Prostate gland (tissue), 2 donors: Measurements from ENCODE around the gene MFAP3L. TPM values are rescaled to one million over a fixed set of nuclear protein-coding genes. Genes with fewer than 3 reads are reported as not detected.

Experiments used
- DNase-seq: peaks from one replicate; pipeline ENCODE4 v3.0.0-alpha.2; 2019; ENCODE audit warnings: low spot score
- H3K27ac ChIP-seq, 2 donors: fragments of 200-600 bp; sonication (generic); 2 replicates each; pipeline ENCODE4 v1.5.1; 2017 to 2019
- H3K27me3 ChIP-seq: fragments of 200-600 bp; sonication (generic); replicated peaks from 2 replicates; pipeline ENCODE4 v1.5.1; 2019; ENCODE audit not compliant: insufficient read depth
- H3K36me3 ChIP-seq, 2 donors: fragments of 200-600 bp; sonication (generic); 1 replicate in 1 of 2; 2 replicates in 1 of 2; pipeline versions ENCODE4 v1.5.1 to v1.8.1; 2017 to 2019
- H3K4me1 ChIP-seq: fragments of 200-600 bp; sonication (generic); replicated peaks from 2 replicates; pipeline ENCODE4 v1.5.1; 2019
- H3K4me3 ChIP-seq, 2 donors: fragments of 200-600 bp; sonication (generic); 2 replicates each; pipeline ENCODE4 v1.5.1; 2017 to 2019
- H3K9me3 ChIP-seq: fragments of 200-600 bp; sonication (generic); 2 replicates; pipeline ENCODE4 v1.5.1; 2017
- POLR2A ChIP-seq: fragments of 450-650 bp; IDR thresholded peaks from one replicate; pipeline ENCODE4 v1.6.1; 2016; ENCODE audit warnings: antibody characterized with exemption, mild to moderate bottlenecking
- POLR2AphosphoS5 ChIP-seq: sonication (generic); formaldehyde crosslinking; IDR thresholded peaks from one replicate; pipeline ENCODE4 v1.6.1; 2017; ENCODE audit warnings: antibody characterized with exemption
- WGBS: methylation state at CpG from one replicate; pipeline ENCODE4 v1.1.5; 2018; 5-methylcytosine and 5-hydroxymethylcytosine counted together
- intact Hi-C: fragments of 100-400 bp; cut with DNase I; formaldehyde crosslinking; loops from one replicate; pipeline ENCODE4 v1.14.2; 2022
- total RNA-seq, 2 donors: library from RNA; depleted of rRNA; stranded (reverse); fragments of >200 nt; gene quantifications; one replicate each; pipeline ENCODE4 v1.1.0, GENCODE V29; 2016
- TF ChIP-seq, protein P1 (sequence below), 4 experiments: fragments of 200-600 bp in 2 of 4; fragments of 450-650 bp in 2 of 4; sonication (generic) in 2 of 4; IDR thresholded peaks; 1 replicate in 3 of 4; 2 replicates in 1 of 4; pipeline ENCODE4 v1.5.1; 2016 to 2019; ENCODE audit warnings: antibody characterized with exemption in 4 of 4, mild to moderate bottlenecking in 2 of 4, moderate library complexity in 2 of 4

MFAP3L gene
- total RNA-seq, 2 donors from 2014 or later, result 10.0 to 32.2 TPM

DNA sequence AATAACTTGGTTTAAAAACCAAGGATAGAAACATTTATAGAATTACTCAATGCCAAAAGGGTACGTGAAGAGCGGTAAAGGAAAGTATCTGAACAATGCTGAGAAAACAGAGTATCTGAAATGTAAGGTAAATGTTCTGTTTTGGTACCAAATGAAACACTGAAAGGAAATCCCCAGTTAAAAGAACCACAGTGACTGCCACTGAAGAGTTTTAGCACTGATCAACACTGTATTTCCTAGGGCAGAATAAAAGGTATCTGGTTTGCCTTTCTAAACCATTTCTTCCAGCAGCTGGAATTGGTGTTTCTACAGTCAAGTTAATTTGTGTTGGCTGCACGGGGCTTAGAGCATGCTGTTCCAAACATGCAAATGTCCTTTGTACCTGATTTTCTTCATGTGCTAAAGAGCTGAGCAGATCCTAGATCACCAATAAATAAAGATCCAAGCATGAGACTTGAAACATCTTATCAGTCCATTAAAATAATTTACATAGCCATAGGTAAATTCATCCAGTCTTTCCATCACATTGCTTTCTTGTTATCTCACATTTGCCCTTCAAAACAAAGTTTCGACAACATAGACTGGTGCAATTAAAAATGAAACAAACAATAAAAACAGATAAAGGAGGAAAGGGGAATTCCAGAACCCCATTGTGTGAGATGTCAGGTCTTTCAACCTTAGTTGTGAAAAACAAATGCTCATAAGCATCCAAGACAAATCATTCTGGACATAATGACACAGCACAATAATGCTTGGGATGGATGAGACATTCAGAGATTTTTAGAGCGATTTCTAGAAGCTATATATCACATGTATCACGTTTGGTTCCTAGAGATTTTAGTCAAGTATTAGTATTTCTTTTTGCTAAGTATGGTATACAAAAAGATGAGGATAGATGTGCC lies 38.6 kb downstream of the MFAP3L start:
- Histone ChIP-seq H3K4me1 (no peaks in the 10 kb centered on the region), H3K4me3 (no peak overlapping the region), H3K27me3 (no peaks in the 10 kb centered on the region), H3K27ac (no peak overlapping the region), H3K36me3 (no peaks in the 10 kb centered on the region), H3K9me3 (no peaks in the 10 kb centered on the region)
- intact Hi-C loops, result no loop called here
- whole genome bisulfite sequencing, result 67% methylated on average over 6 of the region's 6 CpGs
- TF ChIP-seq, protein P1, sequence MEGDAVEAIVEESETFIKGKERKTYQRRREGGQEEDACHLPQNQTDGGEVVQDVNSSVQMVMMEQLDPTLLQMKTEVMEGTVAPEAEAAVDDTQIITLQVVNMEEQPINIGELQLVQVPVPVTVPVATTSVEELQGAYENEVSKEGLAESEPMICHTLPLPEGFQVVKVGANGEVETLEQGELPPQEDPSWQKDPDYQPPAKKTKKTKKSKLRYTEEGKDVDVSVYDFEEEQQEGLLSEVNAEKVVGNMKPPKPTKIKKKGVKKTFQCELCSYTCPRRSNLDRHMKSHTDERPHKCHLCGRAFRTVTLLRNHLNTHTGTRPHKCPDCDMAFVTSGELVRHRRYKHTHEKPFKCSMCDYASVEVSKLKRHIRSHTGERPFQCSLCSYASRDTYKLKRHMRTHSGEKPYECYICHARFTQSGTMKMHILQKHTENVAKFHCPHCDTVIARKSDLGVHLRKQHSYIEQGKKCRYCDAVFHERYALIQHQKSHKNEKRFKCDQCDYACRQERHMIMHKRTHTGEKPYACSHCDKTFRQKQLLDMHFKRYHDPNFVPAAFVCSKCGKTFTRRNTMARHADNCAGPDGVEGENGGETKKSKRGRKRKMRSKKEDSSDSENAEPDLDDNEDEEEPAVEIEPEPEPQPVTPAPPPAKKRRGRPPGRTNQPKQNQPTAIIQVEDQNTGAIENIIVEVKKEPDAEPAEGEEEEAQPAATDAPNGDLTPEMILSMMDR (IDR thresholded peaks at IDR 0.05), result no peak
- no peak for TF ChIP-seq POLR2AphosphoS5
- TF ChIP-seq POLR2A, result no peak
- DNase-seq, result no peak

DNA sequence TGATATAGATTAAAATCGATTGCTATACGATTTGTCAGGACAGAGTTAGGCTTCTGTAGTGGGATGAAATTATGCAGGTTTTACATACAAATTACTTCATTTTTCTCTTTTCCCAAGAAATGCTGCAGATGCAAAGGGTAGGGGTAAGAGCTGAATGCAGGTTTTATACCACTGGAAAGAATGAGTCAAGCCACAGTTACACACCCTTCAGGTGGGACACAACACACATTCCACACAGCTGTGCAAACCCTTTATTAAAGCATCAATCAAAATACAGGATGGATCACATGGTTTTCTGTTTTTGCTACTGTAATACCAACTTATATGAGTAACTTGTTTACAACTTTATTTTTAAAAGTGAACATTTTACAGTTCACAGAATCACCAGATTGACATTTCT lies 39.8 kb downstream of the MFAP3L start:
- H3K27me3 ChIP-seq, result no peaks in the 10 kb centered on the region
- WGBS, result 85% methylated on average over 2 of the region's 2 CpGs
- H3K9me3 ChIP-seq, result no peaks in the 10 kb centered on the region
- H3K27ac ChIP-seq, result no peak overlapping the region
- no peaks in the 10 kb centered on the region for H3K4me1 ChIP-seq
- no peaks in the 10 kb centered on the region for H3K36me3 ChIP-seq
- H3K4me3 ChIP-seq, result no peak overlapping the region
- TF ChIP-seq POLR2AphosphoS5, result no peak
- TF ChIP-seq, protein P1 (IDR thresholded peaks at IDR 0.05), result no peak
- no peak for TF ChIP-seq POLR2A
- no peak for DNase-seq
- intact Hi-C loops, result no loop called here

GRCh38 chr4:169985881-169986280 lies 40.3 kb downstream of the MFAP3L start:
- H3K27me3 ChIP-seq, result no peaks in the 10 kb centered on the region
- intact Hi-C loops, result no loop called here
- H3K9me3 ChIP-seq, result no peaks in the 10 kb centered on the region
- H3K27ac ChIP-seq, result no peak overlapping the region
- H3K36me3 ChIP-seq, result no peaks in the 10 kb centered on the region
- 74% methylated on average over 2 of the region's 2 CpGs for WGBS
- no peak overlapping the region for H3K4me3 ChIP-seq
- no peak for TF ChIP-seq POLR2A
- TF ChIP-seq, protein P1 (IDR thresholded peaks at IDR 0.05), result no peak
- TF ChIP-seq POLR2AphosphoS5, result no peak
- no peaks in the 10 kb centered on the region for H3K4me1 ChIP-seq
- no peak for DNase-seq

GRCh38 chr4:169984745-169985144 lies 41.5 kb downstream of the MFAP3L start:
- H3K27ac ChIP-seq, result no peak overlapping the region
- H3K27me3 ChIP-seq, result no peaks in the 10 kb centered on the region
- WGBS, result 90% methylated on average over 4 of the region's 4 CpGs
- no peak for TF ChIP-seq POLR2AphosphoS5
- TF ChIP-seq POLR2A, result no peak
- TF ChIP-seq, protein P1 (IDR thresholded peaks at IDR 0.05), result no peak
- H3K9me3 ChIP-seq, result no peaks in the 10 kb centered on the region
- DNase-seq, result no peak
- no peak overlapping the region for H3K4me3 ChIP-seq
- no peaks in the 10 kb centered on the region for H3K4me1 ChIP-seq
- H3K36me3 ChIP-seq, result no peaks in the 10 kb centered on the region
- intact Hi-C loops, result no loop called here

DNA sequence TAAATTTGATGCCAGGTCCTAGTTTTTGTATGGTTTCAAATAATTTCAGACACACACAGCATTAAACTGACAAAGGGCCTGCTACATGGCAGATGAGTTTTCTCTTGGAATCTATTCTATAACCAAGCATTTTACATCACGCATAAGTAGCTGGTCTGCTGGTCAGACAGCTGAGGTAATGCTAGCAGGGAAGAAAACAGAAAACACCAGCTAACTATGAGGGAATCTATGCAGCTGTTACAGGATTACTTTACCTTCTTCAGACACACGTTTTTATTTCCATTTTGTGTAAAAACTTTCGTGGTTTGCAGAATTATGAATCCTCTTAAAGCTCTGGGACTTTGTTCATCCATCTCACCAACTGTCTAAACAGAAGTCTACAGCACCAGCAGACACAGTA lies 42.0 kb downstream of the MFAP3L start:
- 40% methylated on average over 3 of the region's 3 CpGs for WGBS
- no peak overlapping the region for H3K27ac ChIP-seq
- DNase-seq, result no peak
- no peaks in the 10 kb centered on the region for H3K9me3 ChIP-seq
- no peaks in the 10 kb centered on the region for H3K27me3 ChIP-seq
- no peak overlapping the region for H3K4me3 ChIP-seq
- no peak for TF ChIP-seq POLR2A
- TF ChIP-seq, protein P1 (IDR thresholded peaks at IDR 0.05), result no peak
- no peak for TF ChIP-seq POLR2AphosphoS5
- intact Hi-C loops, result no loop called here
- no peaks in the 10 kb centered on the region for H3K36me3 ChIP-seq
- H3K4me1 ChIP-seq, result no peaks in the 10 kb centered on the region
